ENCODE measurements around the gene ZKSCAN8. TPM values are rescaled to one million over a fixed set of nuclear protein-coding genes. Genes with fewer than 3 reads are reported as not detected.

ZKSCAN8 gene
- total RNA-seq, 1 donor from 2014 or later: 11.2 TPM

- no peak for DNase-seq
- peaks cover 100% of the 10 kb centered on the region for H3K27me3 ChIP-seq (ENCODE audit: low read depth)
- intact Hi-C loops (cut with micrococcal nuclease): no loop called here
- H3K36me3 ChIP-seq: no peaks in the 10 kb centered on the region
- no peak overlapping the region for H3K27ac ChIP-seq (replicated peaks)
- peak overlapping the region; percentile 54 for H3K4me3 ChIP-seq
- H3K9me3 ChIP-seq (replicated peaks): peaks cover 20% of the 10 kb centered on the region
- peaks cover 14% of the 10 kb centered on the region for H3K4me1 ChIP-seq
- TF ChIP-seq CTCF (IDR thresholded peaks at IDR 0.05; ENCODE audit: borderline replicate concordance): no peak
Measured at GRCh38 chr6:28206928-28207509, 65.3 kb downstream of the ZKSCAN8 start.

GRCh38 chr6:28207510-28208110, 65.9 kb downstream of the ZKSCAN8 start:
- intact Hi-C loops (cut with micrococcal nuclease): no loop called here
- Histone ChIP-seq H3K36me3 (no peaks in the 10 kb centered on the region), H3K27me3 (ENCODE audit: low read depth) (peaks cover 100% of the 10 kb centered on the region), H3K4me3 (peak overlapping the region; percentile 54), H3K9me3 (replicated peaks) (peaks cover 20% of the 10 kb centered on the region), H3K27ac (replicated peaks) (no peak overlapping the region), H3K4me1 (peaks cover 19% of the 10 kb centered on the region)
- no peak for TF ChIP-seq CTCF (IDR thresholded peaks at IDR 0.05; ENCODE audit: borderline replicate concordance)
- DNase-seq: no peak

- Histone ChIP-seq H3K27ac (replicated peaks) (no peak overlapping the region), H3K27me3 (ENCODE audit: low read depth) (peaks cover 100% of the 10 kb centered on the region), H3K36me3 (no peaks in the 10 kb centered on the region), H3K9me3 (replicated peaks) (peaks cover 16% of the 10 kb centered on the region), H3K4me3 (peak overlapping the region; percentile 54), H3K4me1 (peaks cover 22% of the 10 kb centered on the region)
- intact Hi-C loops (cut with micrococcal nuclease): no loop called here
- no peak for DNase-seq
- no peak for TF ChIP-seq CTCF (IDR thresholded peaks at IDR 0.05; ENCODE audit: borderline replicate concordance)
Measured at GRCh38 chr6:28208111-28208659, 66.5 kb downstream of the ZKSCAN8 start.

Other genes starting within 250 kb of the ZKSCAN8 start
- not detected for gene OR2B2, start 229.5 kb upstream of the ZKSCAN8 start, total RNA-seq
- gene OR2B6, start 184.6 kb upstream of the ZKSCAN8 start, total RNA-seq: not detected
- 0.55 TPM for gene ZNF165, start 61.3 kb upstream of the ZKSCAN8 start, total RNA-seq
- gene ZSCAN16, start 17.3 kb upstream of the ZKSCAN8 start, total RNA-seq: 2.1 TPM
- 9.7 TPM for gene ZSCAN9, start 83.4 kb downstream of the ZKSCAN8 start, total RNA-seq
- 3.1 TPM for gene ZKSCAN4, start 110.4 kb downstream of the ZKSCAN8 start, total RNA-seq
- gene NKAPL, start 117.4 kb downstream of the ZKSCAN8 start, total RNA-seq: 4.5 TPM
- 13.3 TPM for gene ZSCAN26, start 125.3 kb downstream of the ZKSCAN8 start, total RNA-seq
- gene PGBD1, start 139.7 kb downstream of the ZKSCAN8 start, total RNA-seq: 2.4 TPM
- gene ZSCAN31, start 194.3 kb downstream of the ZKSCAN8 start, total RNA-seq: 8.0 TPM
- gene ZKSCAN3, start 208.1 kb downstream of the ZKSCAN8 start, total RNA-seq: 4.1 TPM

Measured in left ventricle myocardium inferior (tissue), 1 donor.